ENCODE results near the gene MCUB.

GRCh38 chr4:109648266-109648996, 88.4 kb downstream of the MCUB start:
- TF ChIP-seq CTCF (conservative IDR thresholded peaks at IDR 0.05 in 1 of 2, IDR thresholded peaks at IDR 0.05 in 1 of 2; ENCODE audit: low read depth in 1 of 2, low read length in 2 of 2): no peak
- TF ChIP-seq EZH2 (IDR thresholded peaks at IDR 0.05; ENCODE audit: low read length, missing control alignments): no peak

Data from fibroblast of lung (primary cell).